ENCODE data around the gene CST11. TPM values are rescaled to one million over a fixed set of nuclear protein-coding genes. Genes with fewer than 3 reads are reported as not detected.

Gene CST11
- total and polyA plus RNA-seq, 9 of the 15 experiments (the other 6 are each of a cell fraction or from before 2014, with no cell fraction given), result not detected

DNA sequence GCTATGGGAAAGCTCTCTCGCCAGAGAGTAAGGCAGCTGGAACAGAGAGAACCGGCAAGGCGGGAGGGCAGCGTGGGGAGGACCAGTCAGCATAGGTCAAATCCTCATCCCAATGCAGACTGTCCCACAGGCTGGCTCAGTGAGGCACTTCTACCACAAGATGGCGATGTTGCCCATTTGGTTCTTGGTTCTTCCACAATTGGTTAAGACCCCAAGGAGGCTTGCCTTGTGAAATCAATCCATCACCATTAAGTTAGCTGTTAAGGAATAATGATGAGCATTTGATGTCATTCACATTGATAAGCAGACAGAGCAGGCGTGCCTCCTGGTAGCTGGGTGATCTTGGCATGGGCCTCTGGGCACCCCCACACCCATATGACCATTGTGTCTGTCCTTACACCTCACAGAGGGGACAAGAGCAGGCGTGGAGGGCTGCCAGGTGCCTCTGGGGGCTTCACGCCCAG is 10.8 kb downstream of the CST11 start (continued):
- TF ChIP-seq, protein P1, sequence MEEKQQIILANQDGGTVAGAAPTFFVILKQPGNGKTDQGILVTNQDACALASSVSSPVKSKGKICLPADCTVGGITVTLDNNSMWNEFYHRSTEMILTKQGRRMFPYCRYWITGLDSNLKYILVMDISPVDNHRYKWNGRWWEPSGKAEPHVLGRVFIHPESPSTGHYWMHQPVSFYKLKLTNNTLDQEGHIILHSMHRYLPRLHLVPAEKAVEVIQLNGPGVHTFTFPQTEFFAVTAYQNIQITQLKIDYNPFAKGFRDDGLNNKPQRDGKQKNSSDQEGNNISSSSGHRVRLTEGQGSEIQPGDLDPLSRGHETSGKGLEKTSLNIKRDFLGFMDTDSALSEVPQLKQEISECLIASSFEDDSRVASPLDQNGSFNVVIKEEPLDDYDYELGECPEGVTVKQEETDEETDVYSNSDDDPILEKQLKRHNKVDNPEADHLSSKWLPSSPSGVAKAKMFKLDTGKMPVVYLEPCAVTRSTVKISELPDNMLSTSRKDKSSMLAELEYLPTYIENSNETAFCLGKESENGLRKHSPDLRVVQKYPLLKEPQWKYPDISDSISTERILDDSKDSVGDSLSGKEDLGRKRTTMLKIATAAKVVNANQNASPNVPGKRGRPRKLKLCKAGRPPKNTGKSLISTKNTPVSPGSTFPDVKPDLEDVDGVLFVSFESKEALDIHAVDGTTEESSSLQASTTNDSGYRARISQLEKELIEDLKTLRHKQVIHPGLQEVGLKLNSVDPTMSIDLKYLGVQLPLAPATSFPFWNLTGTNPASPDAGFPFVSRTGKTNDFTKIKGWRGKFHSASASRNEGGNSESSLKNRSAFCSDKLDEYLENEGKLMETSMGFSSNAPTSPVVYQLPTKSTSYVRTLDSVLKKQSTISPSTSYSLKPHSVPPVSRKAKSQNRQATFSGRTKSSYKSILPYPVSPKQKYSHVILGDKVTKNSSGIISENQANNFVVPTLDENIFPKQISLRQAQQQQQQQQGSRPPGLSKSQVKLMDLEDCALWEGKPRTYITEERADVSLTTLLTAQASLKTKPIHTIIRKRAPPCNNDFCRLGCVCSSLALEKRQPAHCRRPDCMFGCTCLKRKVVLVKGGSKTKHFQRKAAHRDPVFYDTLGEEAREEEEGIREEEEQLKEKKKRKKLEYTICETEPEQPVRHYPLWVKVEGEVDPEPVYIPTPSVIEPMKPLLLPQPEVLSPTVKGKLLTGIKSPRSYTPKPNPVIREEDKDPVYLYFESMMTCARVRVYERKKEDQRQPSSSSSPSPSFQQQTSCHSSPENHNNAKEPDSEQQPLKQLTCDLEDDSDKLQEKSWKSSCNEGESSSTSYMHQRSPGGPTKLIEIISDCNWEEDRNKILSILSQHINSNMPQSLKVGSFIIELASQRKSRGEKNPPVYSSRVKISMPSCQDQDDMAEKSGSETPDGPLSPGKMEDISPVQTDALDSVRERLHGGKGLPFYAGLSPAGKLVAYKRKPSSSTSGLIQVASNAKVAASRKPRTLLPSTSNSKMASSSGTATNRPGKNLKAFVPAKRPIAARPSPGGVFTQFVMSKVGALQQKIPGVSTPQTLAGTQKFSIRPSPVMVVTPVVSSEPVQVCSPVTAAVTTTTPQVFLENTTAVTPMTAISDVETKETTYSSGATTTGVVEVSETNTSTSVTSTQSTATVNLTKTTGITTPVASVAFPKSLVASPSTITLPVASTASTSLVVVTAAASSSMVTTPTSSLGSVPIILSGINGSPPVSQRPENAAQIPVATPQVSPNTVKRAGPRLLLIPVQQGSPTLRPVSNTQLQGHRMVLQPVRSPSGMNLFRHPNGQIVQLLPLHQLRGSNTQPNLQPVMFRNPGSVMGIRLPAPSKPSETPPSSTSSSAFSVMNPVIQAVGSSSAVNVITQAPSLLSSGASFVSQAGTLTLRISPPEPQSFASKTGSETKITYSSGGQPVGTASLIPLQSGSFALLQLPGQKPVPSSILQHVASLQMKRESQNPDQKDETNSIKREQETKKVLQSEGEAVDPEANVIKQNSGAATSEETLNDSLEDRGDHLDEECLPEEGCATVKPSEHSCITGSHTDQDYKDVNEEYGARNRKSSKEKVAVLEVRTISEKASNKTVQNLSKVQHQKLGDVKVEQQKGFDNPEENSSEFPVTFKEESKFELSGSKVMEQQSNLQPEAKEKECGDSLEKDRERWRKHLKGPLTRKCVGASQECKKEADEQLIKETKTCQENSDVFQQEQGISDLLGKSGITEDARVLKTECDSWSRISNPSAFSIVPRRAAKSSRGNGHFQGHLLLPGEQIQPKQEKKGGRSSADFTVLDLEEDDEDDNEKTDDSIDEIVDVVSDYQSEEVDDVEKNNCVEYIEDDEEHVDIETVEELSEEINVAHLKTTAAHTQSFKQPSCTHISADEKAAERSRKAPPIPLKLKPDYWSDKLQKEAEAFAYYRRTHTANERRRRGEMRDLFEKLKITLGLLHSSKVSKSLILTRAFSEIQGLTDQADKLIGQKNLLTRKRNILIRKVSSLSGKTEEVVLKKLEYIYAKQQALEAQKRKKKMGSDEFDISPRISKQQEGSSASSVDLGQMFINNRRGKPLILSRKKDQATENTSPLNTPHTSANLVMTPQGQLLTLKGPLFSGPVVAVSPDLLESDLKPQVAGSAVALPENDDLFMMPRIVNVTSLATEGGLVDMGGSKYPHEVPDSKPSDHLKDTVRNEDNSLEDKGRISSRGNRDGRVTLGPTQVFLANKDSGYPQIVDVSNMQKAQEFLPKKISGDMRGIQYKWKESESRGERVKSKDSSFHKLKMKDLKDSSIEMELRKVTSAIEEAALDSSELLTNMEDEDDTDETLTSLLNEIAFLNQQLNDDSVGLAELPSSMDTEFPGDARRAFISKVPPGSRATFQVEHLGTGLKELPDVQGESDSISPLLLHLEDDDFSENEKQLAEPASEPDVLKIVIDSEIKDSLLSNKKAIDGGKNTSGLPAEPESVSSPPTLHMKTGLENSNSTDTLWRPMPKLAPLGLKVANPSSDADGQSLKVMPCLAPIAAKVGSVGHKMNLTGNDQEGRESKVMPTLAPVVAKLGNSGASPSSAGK (IDR thresholded peaks at IDR 0.05), result no peak
- TF ChIP-seq, protein P2, sequence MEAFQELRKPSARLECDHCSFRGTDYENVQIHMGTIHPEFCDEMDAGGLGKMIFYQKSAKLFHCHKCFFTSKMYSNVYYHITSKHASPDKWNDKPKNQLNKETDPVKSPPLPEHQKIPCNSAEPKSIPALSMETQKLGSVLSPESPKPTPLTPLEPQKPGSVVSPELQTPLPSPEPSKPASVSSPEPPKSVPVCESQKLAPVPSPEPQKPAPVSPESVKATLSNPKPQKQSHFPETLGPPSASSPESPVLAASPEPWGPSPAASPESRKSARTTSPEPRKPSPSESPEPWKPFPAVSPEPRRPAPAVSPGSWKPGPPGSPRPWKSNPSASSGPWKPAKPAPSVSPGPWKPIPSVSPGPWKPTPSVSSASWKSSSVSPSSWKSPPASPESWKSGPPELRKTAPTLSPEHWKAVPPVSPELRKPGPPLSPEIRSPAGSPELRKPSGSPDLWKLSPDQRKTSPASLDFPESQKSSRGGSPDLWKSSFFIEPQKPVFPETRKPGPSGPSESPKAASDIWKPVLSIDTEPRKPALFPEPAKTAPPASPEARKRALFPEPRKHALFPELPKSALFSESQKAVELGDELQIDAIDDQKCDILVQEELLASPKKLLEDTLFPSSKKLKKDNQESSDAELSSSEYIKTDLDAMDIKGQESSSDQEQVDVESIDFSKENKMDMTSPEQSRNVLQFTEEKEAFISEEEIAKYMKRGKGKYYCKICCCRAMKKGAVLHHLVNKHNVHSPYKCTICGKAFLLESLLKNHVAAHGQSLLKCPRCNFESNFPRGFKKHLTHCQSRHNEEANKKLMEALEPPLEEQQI (IDR thresholded peaks at IDR 0.05), result no peak
- TF ChIP-seq ZFPM2 (CRISPR knock-in tag; IDR thresholded peaks at IDR 0.05) (no peak), HNRNPH1 (optimal IDR thresholded peaks at IDR 0.05; ENCODE audit: low read depth, low read length) (no peak), SETDB1 (IDR thresholded peaks at IDR 0.05; ENCODE audit: low read length) (no peak), TEAD2 (tag; IDR thresholded peaks at IDR 0.05) (no peak), CBX2 (IDR thresholded peaks at IDR 0.05; ENCODE audit: insufficient read depth, low read length, poor library complexity, severe bottlenecking) (no peak), SNRNP70 (optimal IDR thresholded peaks at IDR 0.05; ENCODE audit: low read depth, low read length) (no peak), PCBP1 (IDR thresholded peaks at IDR 0.05; ENCODE audit: low read depth, low read length, poor library complexity, severe bottlenecking) (no peak), ZKSCAN1 (IDR thresholded peaks at IDR 0.05; ENCODE audit: low read depth, low read length) (no peak)
- TF ChIP-seq, protein P3, sequence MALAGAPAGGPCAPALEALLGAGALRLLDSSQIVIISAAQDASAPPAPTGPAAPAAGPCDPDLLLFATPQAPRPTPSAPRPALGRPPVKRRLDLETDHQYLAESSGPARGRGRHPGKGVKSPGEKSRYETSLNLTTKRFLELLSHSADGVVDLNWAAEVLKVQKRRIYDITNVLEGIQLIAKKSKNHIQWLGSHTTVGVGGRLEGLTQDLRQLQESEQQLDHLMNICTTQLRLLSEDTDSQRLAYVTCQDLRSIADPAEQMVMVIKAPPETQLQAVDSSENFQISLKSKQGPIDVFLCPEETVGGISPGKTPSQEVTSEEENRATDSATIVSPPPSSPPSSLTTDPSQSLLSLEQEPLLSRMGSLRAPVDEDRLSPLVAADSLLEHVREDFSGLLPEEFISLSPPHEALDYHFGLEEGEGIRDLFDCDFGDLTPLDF (CRISPR knock-in tag; IDR thresholded peaks at IDR 0.05), result no peak
